ENCODE measurements around the gene ADRB1.

Gene ADRB1

DNA sequence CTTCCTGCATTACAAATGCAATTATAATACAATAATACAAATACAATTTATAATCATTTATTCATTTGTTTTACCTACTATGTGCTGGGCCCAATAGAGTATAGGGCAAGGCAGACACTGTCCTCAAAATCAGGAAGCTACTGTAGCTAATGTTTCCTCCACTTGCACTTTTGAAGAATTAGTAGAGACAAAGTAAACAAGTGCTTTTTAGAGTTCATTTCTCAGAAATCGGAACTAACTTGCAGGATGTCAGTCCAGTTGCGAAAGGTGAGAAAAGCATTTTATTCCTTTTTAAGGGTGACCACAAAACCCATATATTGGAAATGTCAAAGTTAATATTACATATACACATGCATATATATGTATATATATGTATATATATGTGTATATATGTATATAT is 14.2 kb downstream of the ADRB1 start:
- no peak for DNase-seq (ENCODE audit: low read depth)

GRCh38 chr10:114058297-114058696 is 14.6 kb downstream of the ADRB1 start:
- DNase-seq (ENCODE audit: low read depth), result no peak

DNA sequence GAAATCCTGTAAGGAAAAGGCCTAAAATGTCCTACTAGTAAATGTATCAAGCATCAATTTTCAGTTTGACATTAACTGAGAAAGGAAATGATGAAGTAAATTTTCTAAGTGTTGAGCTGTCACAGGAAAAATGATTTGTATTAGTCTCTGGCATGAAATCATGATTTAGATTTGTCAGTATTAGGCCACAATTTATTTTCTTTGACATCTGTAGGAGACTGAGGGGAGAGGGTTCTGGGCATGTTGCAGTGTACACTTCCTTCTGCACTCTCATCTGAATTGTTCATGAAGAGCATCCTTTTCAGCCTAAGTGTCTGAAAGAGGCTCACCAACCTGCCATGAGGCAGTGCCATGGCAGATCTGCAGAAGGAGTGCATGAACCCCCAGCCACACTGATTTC is 15.9 kb downstream of the ADRB1 start:
- DNase-seq (ENCODE audit: low read depth), result no peak

DNA sequence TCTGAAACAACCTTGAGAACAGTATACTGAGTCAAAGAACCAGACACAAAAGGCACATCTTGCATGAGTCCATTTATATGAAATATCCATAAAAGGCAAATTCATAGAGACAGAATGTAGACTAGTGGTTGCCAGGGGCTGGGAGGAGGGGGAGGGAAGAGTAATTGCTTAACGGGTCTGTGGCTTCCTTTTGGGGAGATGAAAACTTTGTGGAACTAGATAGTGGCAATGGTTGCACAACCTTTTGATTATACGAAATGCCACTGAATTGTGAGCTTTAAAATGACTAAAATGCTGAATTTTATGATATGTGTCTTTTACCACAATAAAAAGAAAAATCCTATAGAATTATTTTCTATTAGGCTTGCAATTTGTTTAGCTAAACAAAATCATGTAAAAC is 16.8 kb downstream of the ADRB1 start:
- no peak for DNase-seq (ENCODE audit: low read depth)

DNA sequence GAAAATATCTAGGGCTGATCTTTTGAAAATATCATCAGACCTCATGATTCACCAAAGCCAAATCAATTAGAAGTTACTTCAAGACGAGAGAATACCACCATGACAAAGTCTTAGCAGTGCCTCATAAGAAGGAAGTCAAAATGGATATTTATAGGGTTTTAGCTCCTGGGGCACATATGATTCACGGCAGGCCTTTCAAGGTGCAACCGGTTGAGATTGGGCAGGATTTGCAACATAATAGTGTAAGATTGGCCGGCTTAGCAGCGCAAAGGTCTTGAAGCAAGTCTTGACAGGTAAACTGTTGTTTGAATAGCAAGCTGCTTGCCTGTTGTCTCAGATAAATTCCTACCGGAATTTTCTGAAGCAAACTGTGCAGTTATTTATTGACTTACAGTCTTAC is 17.5 kb downstream of the ADRB1 start:
- no peak for DNase-seq (ENCODE audit: low read depth)

- no peak for DNase-seq (ENCODE audit: low read depth)
Observed at GRCh38 chr10:114061789-114062188, 18.1 kb downstream of the ADRB1 start.

- DNase-seq (ENCODE audit: low read depth), result no peak
Observed at GRCh38 chr10:114064151-114065048, 20.7 kb downstream of the ADRB1 start.

DNA sequence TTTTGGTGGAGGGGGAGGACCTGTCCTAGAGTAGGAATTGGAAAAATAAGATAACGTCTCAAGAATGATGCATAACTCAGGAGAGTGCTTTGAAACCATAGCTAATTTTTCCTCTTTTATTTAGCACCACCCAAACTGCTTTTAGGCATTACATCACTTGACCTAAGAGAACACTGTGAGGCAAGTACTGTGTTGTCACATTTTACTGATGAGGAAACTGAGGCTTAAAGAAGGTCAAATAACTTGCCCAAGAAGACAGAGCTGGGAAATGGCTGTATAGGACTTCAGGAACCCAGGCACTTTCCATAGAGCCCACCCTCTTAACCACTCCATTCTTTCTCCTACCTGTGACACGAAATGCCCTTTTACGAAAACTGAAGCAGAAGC is 21.4 kb downstream of the ADRB1 start:
- no peak for DNase-seq (ENCODE audit: low read depth)

DNA sequence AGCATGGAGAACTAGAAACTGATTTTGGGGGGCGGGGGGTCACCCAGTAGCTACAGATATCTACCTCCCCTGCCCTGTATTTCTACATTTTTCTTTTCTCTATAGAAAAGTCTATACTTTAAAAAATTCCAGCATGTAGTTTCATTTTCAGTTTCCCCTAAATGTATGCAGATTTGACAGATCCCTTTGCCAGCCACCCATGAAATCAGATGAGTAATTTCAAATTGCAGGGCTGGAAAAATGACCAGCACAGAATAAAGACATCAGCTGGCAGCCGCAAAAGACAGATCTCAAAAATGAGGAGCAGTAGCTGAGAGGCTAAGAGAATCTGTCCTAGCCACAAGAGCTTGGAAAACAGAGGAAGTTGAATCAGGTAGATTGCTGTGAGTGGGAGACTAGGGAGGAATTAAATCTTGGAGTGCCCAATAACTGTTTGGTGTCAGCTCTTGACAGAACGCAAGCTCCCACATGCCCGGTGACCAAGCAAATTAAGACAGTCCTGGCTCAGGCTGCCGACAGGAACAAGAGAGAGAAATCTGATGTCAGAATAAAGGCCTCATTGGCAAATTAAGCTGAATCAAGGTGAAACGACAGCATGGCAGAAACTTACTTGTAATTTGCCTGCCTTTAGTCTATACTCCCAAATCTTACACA is 24.5 kb downstream of the ADRB1 start:
- no peak for DNase-seq (ENCODE audit: low read depth)

- DNase-seq (ENCODE audit: low read depth), result no peak
Observed at GRCh38 chr10:114070710-114071109, 27.0 kb downstream of the ADRB1 start.

DNA sequence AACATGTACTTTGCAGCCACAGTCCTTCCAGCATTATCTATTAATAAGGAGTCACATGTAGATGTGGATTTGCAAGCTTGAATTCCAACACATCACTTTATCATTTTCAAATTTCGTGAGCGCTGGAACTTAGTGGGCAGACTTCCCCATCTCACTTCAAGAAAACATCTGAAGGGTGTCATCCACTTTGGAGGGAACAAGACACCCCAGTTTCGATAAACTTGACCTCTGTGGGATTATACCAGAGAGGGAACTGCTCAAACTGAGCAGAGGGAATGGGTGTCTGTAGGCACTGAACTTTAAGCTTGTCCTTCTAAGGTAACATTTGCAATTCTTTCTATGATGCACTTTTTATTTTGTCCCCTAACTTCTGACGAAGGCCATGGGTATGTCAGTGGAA is 27.5 kb downstream of the ADRB1 start:
- no peak for DNase-seq (ENCODE audit: low read depth)

DNA sequence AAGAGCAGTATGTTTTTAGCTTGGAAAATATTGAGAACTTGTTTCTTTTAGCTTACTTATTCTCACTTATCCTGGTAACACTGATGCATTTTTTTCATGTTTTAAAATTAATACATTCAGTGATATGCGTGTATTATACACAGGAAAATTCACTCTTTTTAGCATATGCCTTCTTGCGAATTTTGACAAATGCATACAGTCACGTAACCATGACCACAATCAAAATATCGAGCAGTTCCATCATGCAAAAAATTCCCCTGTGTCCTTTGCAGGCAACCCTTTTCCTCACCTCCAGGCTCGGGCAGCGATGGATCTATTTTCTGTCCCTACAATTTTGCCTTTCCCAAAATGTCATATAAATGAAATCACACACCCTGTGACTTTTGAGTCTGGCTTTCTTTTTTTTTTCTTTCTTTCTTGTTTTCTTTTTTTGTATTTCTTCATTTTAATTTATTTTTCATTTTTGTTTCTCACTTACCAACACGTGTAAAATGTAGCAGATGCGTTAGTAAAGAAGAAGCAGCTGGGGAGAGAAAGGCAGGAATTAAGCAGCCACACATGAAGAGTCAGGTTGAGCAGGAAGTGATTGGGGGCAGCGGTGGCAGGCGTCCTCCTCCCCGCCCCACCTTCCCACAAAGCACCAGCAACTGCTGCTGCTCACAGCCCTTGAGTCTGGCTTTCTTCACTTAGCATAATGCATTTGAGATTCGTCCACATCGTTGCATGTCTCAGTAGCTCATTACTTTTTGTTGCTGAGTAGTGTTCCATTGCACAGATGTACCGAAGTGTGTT is 29.9 kb downstream of the ADRB1 start:
- peak; percentile 8 for DNase-seq (ENCODE audit: low read depth)

GRCh38 chr10:114075093-114075492 is 31.4 kb downstream of the ADRB1 start:
- no peak for DNase-seq (ENCODE audit: low read depth)

- no peak for DNase-seq (ENCODE audit: low read depth)
Observed at GRCh38 chr10:114077347-114077746, 33.7 kb downstream of the ADRB1 start.

- DNase-seq (ENCODE audit: low read depth), result no peak
Observed at GRCh38 chr10:114077815-114078219, 34.2 kb downstream of the ADRB1 start.

DNA sequence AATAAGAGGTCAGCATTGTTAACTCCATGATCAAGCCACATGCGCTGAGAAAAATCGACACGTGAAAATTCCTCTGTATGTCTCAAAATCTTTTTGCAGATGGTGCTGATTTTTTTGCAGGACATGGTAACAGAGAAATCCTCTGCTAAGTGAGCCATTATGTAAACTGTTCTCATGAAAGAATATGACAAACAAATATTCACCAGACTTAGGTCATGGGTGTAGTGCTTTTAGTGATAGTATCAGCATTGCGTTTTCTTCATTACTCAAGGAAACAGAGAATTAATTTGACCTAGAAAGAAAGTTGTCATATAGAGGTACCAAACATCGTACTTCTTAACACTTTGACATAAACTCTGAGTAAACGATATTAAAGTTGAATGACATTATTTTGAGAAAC is 34.7 kb downstream of the ADRB1 start:
- DNase-seq (ENCODE audit: low read depth), result no peak

DNA sequence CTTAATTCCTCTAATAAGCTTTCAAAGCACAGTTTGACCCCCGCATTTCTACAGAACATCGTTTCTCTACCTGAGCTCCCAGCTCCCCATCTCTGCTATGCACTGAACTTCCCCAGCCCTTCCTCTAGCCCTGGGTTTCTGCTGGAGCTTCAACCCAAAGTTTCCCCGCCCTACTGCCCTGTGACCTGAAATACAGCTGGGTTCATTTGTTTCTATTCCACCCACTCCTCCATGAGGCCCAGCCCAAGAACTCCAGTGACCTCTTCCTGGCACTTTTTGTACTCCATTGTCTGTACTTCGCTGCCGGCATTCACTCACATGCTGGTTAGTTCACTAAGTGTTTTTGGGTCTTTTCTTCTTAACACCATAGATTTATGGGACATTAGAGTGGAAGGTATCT is 35.8 kb downstream of the ADRB1 start:
- DNase-seq (ENCODE audit: low read depth), result no peak

DNA sequence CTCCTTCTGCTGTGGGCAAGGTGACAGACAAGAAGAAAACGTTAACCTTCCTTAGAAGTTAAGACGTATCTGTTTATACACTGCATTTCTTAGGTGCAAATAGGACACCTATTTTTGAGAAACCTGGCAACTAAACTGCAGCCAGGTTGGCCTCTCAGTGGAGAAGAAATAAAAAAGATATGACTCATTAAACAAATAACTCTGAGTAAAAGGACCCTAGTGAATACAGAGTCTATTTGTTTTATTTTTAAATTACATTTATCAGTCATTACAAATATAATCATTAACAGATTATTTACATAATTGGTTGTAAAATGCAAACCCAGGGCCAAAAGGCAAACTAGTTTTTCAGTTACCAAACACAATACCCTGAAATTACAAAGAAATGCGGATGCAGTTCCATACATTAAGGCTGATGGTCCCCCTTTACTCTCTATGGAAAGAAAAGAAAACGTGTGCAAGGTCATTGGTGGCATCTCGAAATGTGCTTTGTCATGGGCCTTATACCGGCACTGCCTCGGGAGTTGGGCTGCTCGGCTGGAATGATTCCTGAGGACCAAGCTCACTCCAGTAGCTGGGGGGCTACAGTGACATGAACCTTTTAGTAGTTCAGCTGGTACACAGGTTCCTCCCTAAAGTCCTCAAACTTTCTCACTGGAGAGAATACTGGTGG is 38.4 kb downstream of the ADRB1 start:
- no peak for DNase-seq (ENCODE audit: low read depth)

DNA sequence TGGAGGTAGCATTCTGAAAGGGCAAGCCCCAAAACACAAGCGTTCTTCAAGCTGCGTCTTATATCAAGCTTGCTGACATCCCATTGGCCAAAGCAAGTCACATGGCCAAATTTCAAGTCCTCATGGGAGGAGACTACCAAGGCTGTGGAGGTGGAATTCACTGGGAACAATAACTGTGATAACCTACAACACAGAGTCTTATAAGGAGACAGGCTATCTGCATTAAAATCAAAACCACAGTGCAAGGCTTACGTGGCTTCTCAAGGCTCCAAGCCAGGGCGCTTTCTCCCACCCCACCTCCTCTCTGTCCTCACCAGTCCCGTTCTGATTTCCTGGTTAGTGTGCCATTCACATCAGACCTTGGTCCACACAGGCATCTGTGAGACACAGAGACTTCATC is 39.4 kb downstream of the ADRB1 start:
- DNase-seq (ENCODE audit: low read depth), result no peak

GRCh38 chr10:114084215-114084614 is 40.5 kb downstream of the ADRB1 start:
- DNase-seq (ENCODE audit: low read depth), result no peak

DNA sequence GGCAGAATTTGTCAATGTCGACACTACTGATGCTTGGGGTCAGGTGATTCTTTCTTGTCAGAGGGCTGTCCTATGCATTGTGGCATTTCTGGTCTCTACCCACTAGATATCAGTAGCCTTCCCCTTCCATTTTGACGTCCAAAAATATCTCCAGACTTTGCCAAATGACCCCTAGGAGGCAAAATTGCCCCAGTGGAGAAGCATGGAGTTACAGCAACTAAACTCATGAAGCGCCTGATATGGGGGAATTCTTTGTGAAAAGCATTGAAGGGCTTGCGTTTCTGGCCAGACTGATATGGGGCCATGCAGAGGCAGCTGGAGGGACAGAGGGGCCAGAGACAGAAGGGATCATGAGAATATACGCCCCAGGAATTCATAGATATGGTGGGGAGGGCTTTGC is 43.6 kb downstream of the ADRB1 start:
- no peak for DNase-seq (ENCODE audit: low read depth)

- no peak for DNase-seq (ENCODE audit: low read depth)
Observed at GRCh38 chr10:114087655-114088054, 44.0 kb downstream of the ADRB1 start.
